HG03354 (cell line): ENCODE data around the gene TUFT1.
A peak's percentile ranks its signal among the peaks of the same experiment; 100 is the strongest.
"Not testable (repeated sequence)": the region's sequence is repeated elsewhere in the genome, so short reads cannot be mapped to it uniquely, and the experiment has no call there.

Experiments
- ATAC-seq: cut with Tn5 transposase; IDR thresholded peaks from one replicate; pipeline ENCODE4 v1.9.1; 2021; ENCODE audit warnings: mild to moderate bottlenecking; ENCODE audit not compliant: unreplicated experiment, poor library complexity, severe bottlenecking

Gene TUFT1

GRCh38 chr1:151511636-151512215, 28.4 kb upstream of the TUFT1 start:
- ATAC-seq, result peak; percentile 29

- ATAC-seq, result no peak
Measured at GRCh38 chr1:151512326-151512725, 27.8 kb upstream of the TUFT1 start.

- no peak for ATAC-seq
Measured at GRCh38 chr1:151512801-151513625, 27.1 kb upstream of the TUFT1 start.

- ATAC-seq, result no peak
Measured at GRCh38 chr1:151513626-151514121, 26.4 kb upstream of the TUFT1 start.

- ATAC-seq, result no peak
Measured at GRCh38 chr1:151514366-151514765, 25.7 kb upstream of the TUFT1 start.

- ATAC-seq, result no peak
Measured at GRCh38 chr1:151515265-151515664, 24.8 kb upstream of the TUFT1 start.

GRCh38 chr1:151516031-151516511, 24.0 kb upstream of the TUFT1 start:
- no peak for ATAC-seq

- ATAC-seq, result no peak
Measured at GRCh38 chr1:151518431-151518830, 21.7 kb upstream of the TUFT1 start.

- ATAC-seq, result no peak
Measured at GRCh38 chr1:151518936-151519335, 21.2 kb upstream of the TUFT1 start.

- ATAC-seq, result no peak
Measured at GRCh38 chr1:151519667-151520066, 20.4 kb upstream of the TUFT1 start.

- ATAC-seq, result no peak
Measured at GRCh38 chr1:151520359-151520758, 19.8 kb upstream of the TUFT1 start.

- ATAC-seq, result not testable (repeated sequence)
Measured at GRCh38 chr1:151522427-151522826, 17.7 kb upstream of the TUFT1 start.

- no peak for ATAC-seq
Measured at GRCh38 chr1:151523326-151523725, 16.8 kb upstream of the TUFT1 start.

GRCh38 chr1:151524736-151525135, 15.4 kb upstream of the TUFT1 start:
- ATAC-seq, result no peak

- ATAC-seq, result no peak
Measured at GRCh38 chr1:151526735-151527525, 13.2 kb upstream of the TUFT1 start.

GRCh38 chr1:151529211-151529702, 10.9 kb upstream of the TUFT1 start:
- ATAC-seq, result no peak

GRCh38 chr1:151529781-151530180, 10.3 kb upstream of the TUFT1 start:
- no peak for ATAC-seq

- no peak for ATAC-seq
Measured at GRCh38 chr1:151530461-151530860, 9.6 kb upstream of the TUFT1 start.

- no peak for ATAC-seq
Measured at GRCh38 chr1:151533870-151534269, 6.2 kb upstream of the TUFT1 start.

GRCh38 chr1:151534662-151535278, 5.3 kb upstream of the TUFT1 start:
- ATAC-seq, result no peak
